Neural progenitor cell (in vitro differentiated cells): ENCODE data around the gene ODAPH. TPM values are rescaled to one million over a fixed set of nuclear protein-coding genes. Genes with fewer than 3 reads are reported as not detected.

Experiments used
- DNase-seq: peaks from one replicate; pipeline ENCODE4 v3.0.0-alpha.2; 2016; ENCODE audit warnings: low spot score
- H2AFZ ChIP-seq: fragments of 200-600 bp; sonication (generic); replicated peaks from 2 replicates; pipeline ENCODE4 v1.6.1; 2016; ENCODE audit warnings: antibody characterized with exemption
- H3F3A ChIP-seq: fragments of 200-600 bp; sonication (generic); 2 replicates; pipeline ENCODE4 v1.6.1; 2016; ENCODE audit warnings: antibody characterized with exemption, low read depth
- H3K27ac ChIP-seq: fragments of 200-600 bp; sonication (generic); 2 replicates; pipeline ENCODE4 v1.5.1; 2016; ENCODE audit warnings: mild to moderate bottlenecking
- H3K27me3 ChIP-seq: fragments of 200-600 bp; sonication (generic); 2 replicates; pipeline ENCODE4 v1.6.1; 2016; ENCODE audit warnings: mild to moderate bottlenecking, moderate library complexity
- H3K36me3 ChIP-seq: fragments of 200-600 bp; sonication (generic); 2 replicates; pipeline ENCODE4 v1.5.1; 2016
- H3K4me1 ChIP-seq: fragments of 200-600 bp; sonication (generic); 2 replicates; pipeline ENCODE4 v1.6.1; 2016; ENCODE audit warnings: mixed run types
- H3K4me2 ChIP-seq: fragments of 200-600 bp; sonication (generic); 2 replicates; pipeline ENCODE4 v1.6.1; 2016
- H3K4me3 ChIP-seq: fragments of 200-600 bp; sonication (generic); 2 replicates; pipeline ENCODE4 v1.5.1; 2016
- H3K79me2 ChIP-seq: fragments of 200-600 bp; sonication (generic); 2 replicates; pipeline ENCODE4 v1.6.1; 2016; ENCODE audit warnings: low read depth
- H3K9ac ChIP-seq: fragments of 200-600 bp; sonication (generic); 2 replicates; pipeline ENCODE4 v1.6.1; 2016
- H3K9me3 ChIP-seq: fragments of 200-600 bp; sonication (generic); 2 replicates; pipeline ENCODE4 v1.5.1; 2016; ENCODE audit warnings: low read depth
- H4K20me1 ChIP-seq: fragments of 200-600 bp; sonication (generic); 2 replicates; pipeline ENCODE4 v1.6.1; 2016; ENCODE audit warnings: low read depth
- H3K27ac Mint-ChIP-seq: 3 replicates; pipeline ENCODE4 v1.8.0; 2021; ENCODE audit warnings: mixed read lengths
- H3K27me3 Mint-ChIP-seq: 2 replicates; pipeline ENCODE4 v1.8.0; 2022; ENCODE audit warnings: low read depth, mild to moderate bottlenecking, inconsistent platforms, moderate library complexity, mixed read lengths; ENCODE audit not compliant: insufficient read depth
- H3K36me3 Mint-ChIP-seq: 3 replicates; pipeline ENCODE4 v1.8.0; 2021; ENCODE audit warnings: mixed read lengths
- H3K4me1 Mint-ChIP-seq: 3 replicates; pipeline ENCODE4 v1.8.0; 2021; ENCODE audit warnings: mixed read lengths
- H3K4me3 Mint-ChIP-seq: 3 replicates; pipeline ENCODE4 v1.8.0; 2021; ENCODE audit warnings: mild to moderate bottlenecking, moderate library complexity, mixed read lengths
- H3K9me3 Mint-ChIP-seq: 3 replicates; pipeline ENCODE4 v1.8.0; 2020; ENCODE audit warnings: mixed read lengths
- EZH2 ChIP-seq: fragments of 200-600 bp; sonication (generic); IDR thresholded peaks from 2 replicates; pipeline ENCODE4 v1.6.1; 2017; ENCODE audit warnings: antibody characterized with exemption, mild to moderate bottlenecking, moderate library complexity
- EZH2phosphoT487 ChIP-seq: fragments of 200-600 bp; sonication (generic); IDR thresholded peaks from 2 replicates; pipeline ENCODE4 v1.6.1; 2017; ENCODE audit warnings: antibody characterized with exemption
- total RNA-seq: library from RNA; depleted of rRNA; stranded (reverse); fragments of >200 nt; gene quantifications from 2 replicates; pipeline ENCODE4 v1.2.3, GENCODE V29; 2015; ENCODE audit warnings: low replicate concordance
- TF ChIP-seq, protein P1 (sequence below): fragments of 200-600 bp; sonication (generic); IDR thresholded peaks from 2 replicates; pipeline ENCODE4 v1.5.1; 2017; ENCODE audit warnings: antibody characterized with exemption, mild to moderate bottlenecking

The ODAPH gene
- total RNA-seq, 1 donor from 2014 or later: not detected

- Mint-ChIP-seq H3K27ac (no peak overlapping the region), H3K4me3 (no peak overlapping the region), H3K27me3 (no peaks in the 10 kb centered on the region), H3K4me1 (no peaks in the 10 kb centered on the region), H3K9me3 (no peaks in the 10 kb centered on the region), H3K36me3 (no peaks in the 10 kb centered on the region)
- Histone ChIP-seq H3K79me2 (no peaks in the 10 kb centered on the region), H3K27me3 (no peaks in the 10 kb centered on the region), H3F3A (no peaks in the 10 kb centered on the region), H3K9me3 (no peaks in the 10 kb centered on the region), H3K9ac (no peak overlapping the region), H4K20me1 (no peaks in the 10 kb centered on the region), H2AFZ (no peak overlapping the region), H3K36me3 (no peaks in the 10 kb centered on the region), H3K27ac (no peak overlapping the region), H3K4me2 (no peak overlapping the region), H3K4me3 (no peak overlapping the region), H3K4me1 (no peaks in the 10 kb centered on the region)
- no peak for DNase-seq
- TF ChIP-seq EZH2phosphoT487 (no peak), EZH2 (no peak)
- TF ChIP-seq, protein P1, sequence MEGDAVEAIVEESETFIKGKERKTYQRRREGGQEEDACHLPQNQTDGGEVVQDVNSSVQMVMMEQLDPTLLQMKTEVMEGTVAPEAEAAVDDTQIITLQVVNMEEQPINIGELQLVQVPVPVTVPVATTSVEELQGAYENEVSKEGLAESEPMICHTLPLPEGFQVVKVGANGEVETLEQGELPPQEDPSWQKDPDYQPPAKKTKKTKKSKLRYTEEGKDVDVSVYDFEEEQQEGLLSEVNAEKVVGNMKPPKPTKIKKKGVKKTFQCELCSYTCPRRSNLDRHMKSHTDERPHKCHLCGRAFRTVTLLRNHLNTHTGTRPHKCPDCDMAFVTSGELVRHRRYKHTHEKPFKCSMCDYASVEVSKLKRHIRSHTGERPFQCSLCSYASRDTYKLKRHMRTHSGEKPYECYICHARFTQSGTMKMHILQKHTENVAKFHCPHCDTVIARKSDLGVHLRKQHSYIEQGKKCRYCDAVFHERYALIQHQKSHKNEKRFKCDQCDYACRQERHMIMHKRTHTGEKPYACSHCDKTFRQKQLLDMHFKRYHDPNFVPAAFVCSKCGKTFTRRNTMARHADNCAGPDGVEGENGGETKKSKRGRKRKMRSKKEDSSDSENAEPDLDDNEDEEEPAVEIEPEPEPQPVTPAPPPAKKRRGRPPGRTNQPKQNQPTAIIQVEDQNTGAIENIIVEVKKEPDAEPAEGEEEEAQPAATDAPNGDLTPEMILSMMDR: no peak
These were observed 37.5 kb downstream of the ODAPH start for GRCh38 chr4:75593393-75593792.

DNA sequence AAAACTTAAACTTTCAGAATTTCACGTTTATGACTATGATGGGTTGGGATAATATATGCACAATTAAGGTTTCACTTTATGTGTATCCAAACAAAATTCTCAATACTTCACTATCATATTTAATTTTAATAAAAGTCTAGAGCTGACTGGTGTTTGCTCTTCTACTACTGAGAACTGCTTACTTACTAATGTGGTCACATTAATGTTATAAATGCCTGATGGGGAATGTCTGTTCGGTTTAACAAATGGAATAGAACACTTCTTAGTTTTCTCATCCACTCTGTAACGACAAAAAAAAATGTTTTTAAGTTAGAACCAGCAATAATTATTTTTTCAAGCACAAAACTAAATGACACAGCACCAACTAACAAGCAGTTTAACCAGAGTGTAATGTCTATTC is 40.2 kb downstream of the ODAPH start:
- Histone ChIP-seq H3K27me3 (no peaks in the 10 kb centered on the region), H4K20me1 (no peaks in the 10 kb centered on the region), H2AFZ (no peak overlapping the region), H3K9me3 (no peaks in the 10 kb centered on the region), H3K4me1 (no peaks in the 10 kb centered on the region), H3K9ac (no peak overlapping the region), H3K36me3 (no peaks in the 10 kb centered on the region), H3K79me2 (no peaks in the 10 kb centered on the region), H3K27ac (no peak overlapping the region), H3F3A (no peaks in the 10 kb centered on the region), H3K4me3 (no peak overlapping the region), H3K4me2 (no peak overlapping the region)
- Mint-ChIP-seq H3K36me3 (no peaks in the 10 kb centered on the region), H3K4me3 (no peak overlapping the region), H3K27ac (no peak overlapping the region), H3K9me3 (no peaks in the 10 kb centered on the region), H3K4me1 (no peaks in the 10 kb centered on the region), H3K27me3 (no peaks in the 10 kb centered on the region)
- DNase-seq: no peak
- TF ChIP-seq EZH2phosphoT487 (no peak), EZH2 (no peak)
- TF ChIP-seq, protein P1: no peak

- Histone ChIP-seq H3F3A (no peaks in the 10 kb centered on the region), H3K36me3 (no peaks in the 10 kb centered on the region), H2AFZ (no peak overlapping the region), H3K4me1 (no peaks in the 10 kb centered on the region), H3K4me2 (no peak overlapping the region), H3K9me3 (no peaks in the 10 kb centered on the region), H3K79me2 (no peaks in the 10 kb centered on the region), H3K4me3 (no peak overlapping the region), H4K20me1 (no peaks in the 10 kb centered on the region), H3K27me3 (no peaks in the 10 kb centered on the region), H3K27ac (no peak overlapping the region), H3K9ac (no peak overlapping the region)
- Mint-ChIP-seq H3K4me3 (no peak overlapping the region), H3K36me3 (no peaks in the 10 kb centered on the region), H3K4me1 (no peaks in the 10 kb centered on the region), H3K9me3 (no peaks in the 10 kb centered on the region), H3K27me3 (no peaks in the 10 kb centered on the region), H3K27ac (no peak overlapping the region)
- no peak for DNase-seq
- TF ChIP-seq, protein P1: no peak
- TF ChIP-seq EZH2phosphoT487 (no peak), EZH2 (no peak)
These were observed 42.5 kb downstream of the ODAPH start for GRCh38 chr4:75598390-75598789.

- DNase-seq: no peak
- no peaks in the 10 kb centered on the region for H3K27me3 Mint-ChIP-seq
- Histone ChIP-seq H3K79me2 (no peaks in the 10 kb centered on the region), H2AFZ (no peak overlapping the region), H3K9ac (no peak overlapping the region), H3K4me1 (no peaks in the 10 kb centered on the region), H3K36me3 (no peaks in the 10 kb centered on the region), H3F3A (no peaks in the 10 kb centered on the region), H3K4me2 (no peak overlapping the region), H4K20me1 (no peaks in the 10 kb centered on the region), H3K4me3 (no peak overlapping the region), H3K27ac (no peak overlapping the region), H3K27me3 (no peaks in the 10 kb centered on the region), H3K9me3 (no peaks in the 10 kb centered on the region)
- H3K9me3 Mint-ChIP-seq: no peaks in the 10 kb centered on the region
- H3K27ac Mint-ChIP-seq: no peak overlapping the region
- no peaks in the 10 kb centered on the region for H3K4me1 Mint-ChIP-seq
- TF ChIP-seq EZH2 (no peak), EZH2phosphoT487 (no peak)
- TF ChIP-seq, protein P1: no peak
- no peaks in the 10 kb centered on the region for H3K36me3 Mint-ChIP-seq
- H3K4me3 Mint-ChIP-seq: no peak overlapping the region
These were observed 43.8 kb downstream of the ODAPH start for GRCh38 chr4:75599647-75600046.
